HG03045 (cell line): ENCODE data around the gene METRNL.

Source experiments
- ATAC-seq: cut with Tn5 transposase; IDR thresholded peaks from one replicate; pipeline ENCODE4 v1.9.1; 2021; ENCODE audit warnings: mild to moderate bottlenecking, moderate library complexity; ENCODE audit not compliant: unreplicated experiment

METRNL gene

DNA sequence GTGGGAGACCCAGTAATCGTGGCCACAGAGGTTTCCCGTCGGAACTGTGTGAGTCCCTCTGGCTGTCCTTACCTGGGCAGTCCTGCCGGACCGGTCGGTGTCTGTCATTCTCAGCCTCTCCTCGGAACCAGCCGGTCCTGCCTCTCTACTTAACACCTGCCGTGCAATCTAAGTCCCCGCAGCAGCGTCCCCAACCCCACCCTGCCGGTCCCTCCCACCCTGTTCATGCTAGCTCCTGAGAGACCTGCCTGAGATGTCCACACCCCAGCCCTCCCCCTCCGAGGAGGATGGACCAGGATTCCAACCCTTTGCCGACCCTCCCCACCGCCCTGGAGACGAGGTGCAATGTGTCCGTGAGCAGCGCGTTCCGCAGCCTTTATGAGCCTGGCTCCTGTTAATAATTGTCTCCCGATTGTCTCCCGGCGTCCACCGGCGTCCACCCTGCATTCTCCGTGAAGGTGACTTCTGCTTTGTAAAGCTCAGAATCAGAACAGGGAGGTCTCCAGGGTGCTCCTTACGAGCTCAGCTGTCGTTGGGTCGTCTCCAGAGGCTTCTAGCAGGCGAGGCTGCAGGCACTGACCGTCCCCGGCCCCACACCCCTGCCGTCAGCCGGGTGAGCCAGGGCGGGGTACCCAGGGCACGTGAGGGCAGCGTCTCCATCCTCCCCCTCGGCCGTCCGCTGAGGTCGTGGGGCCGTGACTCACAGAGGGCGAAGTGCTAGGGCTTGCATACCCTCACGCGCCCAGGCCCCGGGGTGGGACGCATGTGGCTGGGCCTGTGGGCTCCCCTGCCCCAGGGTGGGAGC, 10.1 kb downstream of the METRNL start:
- ATAC-seq = no peak

- ATAC-seq = no peak
These were observed 11.2 kb downstream of the METRNL start for GRCh38 chr17:83090444-83091256.

DNA sequence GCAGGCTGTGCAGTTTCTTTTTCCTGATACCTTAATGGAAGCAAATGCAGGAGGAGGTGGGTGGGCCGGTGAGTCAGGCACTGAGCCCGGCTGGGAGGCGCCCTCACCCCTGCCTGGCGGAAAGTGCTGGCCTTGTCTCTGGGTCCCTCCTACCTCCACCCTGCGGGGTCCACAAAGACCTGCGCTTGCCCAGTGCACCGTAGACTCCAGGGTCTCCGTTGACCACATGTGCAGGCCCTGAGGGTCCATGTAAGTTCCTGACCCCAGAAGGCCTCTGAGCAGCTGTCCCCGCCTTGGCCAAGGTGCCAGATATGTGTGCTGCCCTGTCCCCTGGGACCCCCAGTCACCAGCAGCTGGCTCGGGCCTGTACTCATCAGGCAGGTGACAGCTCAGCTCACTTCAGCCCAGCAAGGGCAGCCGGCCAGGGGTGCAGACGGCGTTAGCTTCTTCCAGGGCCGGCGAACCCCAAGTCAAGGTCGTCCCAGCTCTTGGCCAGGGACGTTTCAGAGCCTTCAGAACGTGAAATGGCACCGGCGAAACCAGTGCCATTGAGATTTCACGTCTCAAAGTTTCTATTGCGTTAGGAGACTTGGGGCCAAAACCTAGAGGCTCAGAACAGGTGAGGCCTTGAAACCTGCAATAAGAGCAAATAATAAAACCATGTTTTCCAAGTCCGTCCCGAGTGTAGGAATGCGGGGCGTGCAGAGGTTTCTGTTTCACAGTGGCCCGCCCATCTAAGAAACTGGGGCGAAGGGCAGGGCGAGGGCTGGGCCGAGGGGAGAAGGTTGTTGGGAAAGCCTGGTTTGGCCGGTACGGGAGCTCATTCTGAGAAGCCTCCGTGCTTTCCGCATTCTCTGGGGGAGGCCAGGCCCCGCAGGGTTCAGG, 12.1 kb downstream of the METRNL start:
- ATAC-seq = no peak

- ATAC-seq = no peak
These were observed 12.8 kb downstream of the METRNL start for GRCh38 chr17:83092186-83092585.

GRCh38 chr17:83092931-83093330, 13.5 kb downstream of the METRNL start:
- ATAC-seq = no peak

DNA sequence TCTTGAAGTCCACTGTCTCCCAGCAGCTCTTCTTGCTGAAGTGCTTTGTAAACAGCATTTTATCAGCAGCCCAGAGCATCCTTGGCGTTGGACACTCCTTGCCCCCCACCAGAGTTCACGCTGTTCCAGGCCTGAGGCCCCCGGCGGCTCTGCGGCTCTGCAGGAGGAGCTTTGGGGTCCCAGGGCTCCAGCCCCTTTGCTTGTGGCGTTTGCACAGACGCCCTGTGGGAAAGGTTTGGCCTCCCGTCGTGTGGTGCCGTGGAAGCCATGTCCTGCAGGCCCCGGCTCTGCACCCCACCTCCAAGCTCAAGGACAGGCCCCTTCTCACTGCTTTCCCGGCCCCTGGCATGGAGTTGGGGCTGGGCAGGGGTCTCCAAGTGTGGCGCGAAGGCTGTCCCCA, 14.1 kb downstream of the METRNL start:
- no peak for ATAC-seq

DNA sequence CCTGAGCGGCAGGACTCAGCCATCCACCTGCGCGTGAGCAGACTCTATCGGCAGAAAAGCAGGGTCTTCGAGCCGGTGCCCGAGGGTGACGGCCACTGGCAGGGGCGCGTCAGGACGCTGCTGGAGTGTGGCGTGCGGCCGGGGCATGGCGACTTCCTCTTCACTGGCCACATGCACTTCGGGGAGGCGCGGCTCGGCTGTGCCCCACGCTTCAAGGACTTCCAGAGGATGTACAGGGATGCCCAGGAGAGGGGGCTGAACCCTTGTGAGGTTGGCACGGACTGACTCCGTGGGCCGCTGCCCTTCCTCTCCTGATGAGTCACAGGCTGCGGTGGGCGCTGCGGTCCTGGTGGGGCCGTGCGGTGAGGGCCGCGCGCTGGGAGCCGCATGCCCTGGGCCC, 14.9 kb downstream of the METRNL start:
- no peak for ATAC-seq

- no peak for ATAC-seq
These were observed 15.6 kb downstream of the METRNL start for GRCh38 chr17:83095016-83095415.

GRCh38 chr17:83096401-83097224, 17.2 kb downstream of the METRNL start:
- ATAC-seq = no peak

GRCh38 chr17:83097831-83098230, 18.4 kb downstream of the METRNL start:
- ATAC-seq = no peak

GRCh38 chr17:83098241-83099085, 19.1 kb downstream of the METRNL start:
- no peak for ATAC-seq

- no peak for ATAC-seq
These were observed 19.7 kb downstream of the METRNL start for GRCh38 chr17:83099086-83099555.

DNA sequence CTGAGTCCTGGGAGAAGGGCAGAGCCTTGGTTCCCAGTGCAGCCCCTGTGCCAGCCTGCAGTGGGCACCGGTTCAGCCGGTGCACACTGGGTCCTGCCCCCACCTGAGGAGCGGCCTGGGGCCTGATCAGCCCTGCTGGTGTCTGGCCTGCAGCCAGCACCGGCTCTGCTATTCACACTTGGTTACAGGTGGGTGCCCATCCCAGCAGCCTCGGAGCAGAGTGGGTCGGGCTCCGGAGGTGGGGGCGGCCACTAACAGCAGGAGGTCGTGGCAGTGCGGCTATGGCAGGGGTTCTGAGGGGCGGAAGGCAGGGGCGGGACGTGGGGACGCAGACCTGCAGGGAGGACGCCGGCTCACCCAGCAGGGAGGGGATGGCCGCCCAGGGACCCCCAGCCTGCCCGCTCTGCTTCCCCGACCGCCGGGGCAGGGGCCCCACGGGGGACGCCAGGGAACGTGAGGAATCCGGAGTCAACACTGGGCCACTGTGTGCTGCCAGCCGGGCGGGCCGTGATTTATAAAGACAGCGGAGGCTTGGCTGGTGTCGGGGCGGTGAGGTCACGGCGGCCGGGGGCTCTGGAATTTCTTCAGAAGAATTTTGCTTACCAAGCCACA, 20.3 kb downstream of the METRNL start:
- no peak for ATAC-seq

DNA sequence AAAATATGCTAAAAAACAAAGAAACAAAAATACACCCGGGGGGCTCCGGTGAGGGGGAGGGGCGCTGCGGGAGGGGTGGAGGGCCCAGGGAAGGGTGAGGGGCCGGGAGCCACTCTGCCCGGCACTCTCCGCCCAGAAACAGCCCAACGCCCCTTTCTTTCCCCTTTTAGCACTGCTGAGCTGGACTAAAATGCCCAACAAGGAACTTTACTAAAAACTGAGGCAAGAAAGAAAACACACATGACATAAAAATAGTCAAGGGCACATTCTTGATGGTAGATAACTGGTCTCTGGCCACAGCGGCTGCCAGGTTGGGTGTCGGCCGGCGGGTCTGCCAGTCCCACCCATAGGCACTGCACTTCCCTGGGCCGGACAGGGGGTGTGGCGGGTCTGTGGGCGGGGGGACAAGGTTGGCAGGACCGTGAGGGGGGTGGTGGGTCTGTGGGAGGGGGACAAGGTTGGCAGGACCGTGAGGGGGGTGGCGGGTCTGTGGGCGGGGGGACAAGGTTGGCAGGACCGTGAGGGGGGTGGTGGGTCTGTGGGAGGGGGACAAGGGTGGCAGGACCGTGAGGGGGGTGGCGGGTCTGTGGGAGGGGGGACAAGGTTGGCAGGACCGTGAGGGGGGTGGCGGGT, 20.9 kb downstream of the METRNL start:
- ATAC-seq = no peak

GRCh38 chr17:83100853-83101391, 21.5 kb downstream of the METRNL start:
- no peak for ATAC-seq

GRCh38 chr17:83101805-83102480, 22.5 kb downstream of the METRNL start:
- no peak for ATAC-seq

GRCh38 chr17:83103200-83103942, 24.0 kb downstream of the METRNL start:
- no peak for ATAC-seq
